Measurements from ENCODE around the gene TSPAN3. TPM values are rescaled to one million over a fixed set of nuclear protein-coding genes. Genes with fewer than 3 reads are reported as not detected.

The TSPAN3 gene
- total RNA-seq, 4 donors from 2014 or later: 82.7 to 92.6 (median 88.2) TPM

GRCh38 chr15:77016321-77016695 lies 54.6 kb downstream of the TSPAN3 start:
- intact Hi-C loops (cut with DNase I; ENCODE audit: low total_unique reads): no loop called here
- TF ChIP-seq POLR2A (IDR thresholded peaks at IDR 0.05) (no peak), CTCF (IDR thresholded peaks at IDR 0.05) (no peak)
- WGBS, 2 donors: 95 to 100% methylated on average over 2 to 3 of the region's 3 CpGs
- no peak for DNase-seq (ENCODE audit: low spot score in 2 of 2)
- no peak overlapping the region for H3K4me3 ChIP-seq (ENCODE audit: low read depth, poor library complexity, severe bottlenecking)

- no peak for DNase-seq (ENCODE audit: low spot score in 2 of 2)
- no peak for TF ChIP-seq POLR2A (IDR thresholded peaks at IDR 0.05)
- no peak for TF ChIP-seq CTCF (IDR thresholded peaks at IDR 0.05)
- H3K4me3 ChIP-seq (ENCODE audit: low read depth, poor library complexity, severe bottlenecking): no peak overlapping the region
- WGBS, 2 donors: 62 to 69% methylated on average over 20 to 21 of the region's 21 CpGs
- intact Hi-C loops (cut with DNase I; ENCODE audit: low total_unique reads): no loop called here
Observed at GRCh38 chr15:77015646-77016320, 55.1 kb downstream of the TSPAN3 start.

- WGBS, 2 donors: 73 to 86% methylated on average over 18 to 23 of the region's 23 CpGs
- intact Hi-C loops (cut with DNase I; ENCODE audit: low total_unique reads): no loop called here
- H3K4me3 ChIP-seq (ENCODE audit: low read depth, poor library complexity, severe bottlenecking): no peak overlapping the region
- DNase-seq (ENCODE audit: low spot score in 2 of 2): no peak
- TF ChIP-seq POLR2A (IDR thresholded peaks at IDR 0.05): no peak
- no peak for TF ChIP-seq CTCF (IDR thresholded peaks at IDR 0.05)
Observed at GRCh38 chr15:77014132-77015081, 56.5 kb downstream of the TSPAN3 start.

GRCh38 chr15:77013776-77014131 lies 57.2 kb downstream of the TSPAN3 start:
- intact Hi-C loops (cut with DNase I; ENCODE audit: low total_unique reads): no loop called here
- TF ChIP-seq CTCF (IDR thresholded peaks at IDR 0.05): no peak
- TF ChIP-seq POLR2A (IDR thresholded peaks at IDR 0.05): no peak
- no peak overlapping the region for H3K4me3 ChIP-seq (ENCODE audit: low read depth, poor library complexity, severe bottlenecking)
- DNase-seq (ENCODE audit: low spot score in 2 of 2): no peak
- 47 to 55% methylated on average over 6 of the region's 6 CpGs for WGBS, 2 donors

GRCh38 chr15:77012868-77013267 lies 58.0 kb downstream of the TSPAN3 start:
- intact Hi-C loops (cut with DNase I; ENCODE audit: low total_unique reads): no loop called here
- 59 to 65% methylated on average over 4 of the region's 4 CpGs for WGBS, 2 donors
- TF ChIP-seq CTCF (IDR thresholded peaks at IDR 0.05) (no peak), POLR2A (IDR thresholded peaks at IDR 0.05) (no peak)
- no peak for DNase-seq (ENCODE audit: low spot score in 2 of 2)
- H3K4me3 ChIP-seq (ENCODE audit: low read depth, poor library complexity, severe bottlenecking): no peak overlapping the region
